ENCODE results near the gene KRT222. TPM values are rescaled to one million over a fixed set of nuclear protein-coding genes. Genes with fewer than 3 reads are reported as not detected.

Gene KRT222
- total and polyA plus RNA-seq, 3 experiments from 2014 or later, result not detected

- peak overlapping the region; percentile 97 to 100 (median 100) for H3K27ac Mint-ChIP-seq
- ChIA-PET CTCF (interaction anchor here (1.1 to 1.5 kb wide), 5 partner anchors 12 to 74 kb away, joined by 3 to 8 read pairs (median 3); no protein-coding TSS in a partner anchor), POLR2A (interaction anchor here (0.7 to 1.3 kb wide), 3 partner anchors 8 to 47 kb away, joined by 3 to 6 read pairs (median 4); partner anchors contain the start of gene SMARCE1)
- no peaks in the 10 kb centered on the region for H3K36me3 ChIP-seq (ENCODE audit: insufficient read depth, low read length)
- H3K36me3 Mint-ChIP-seq, result no peaks in the 10 kb centered on the region
- no peaks in the 10 kb centered on the region for H3K27me3 ChIP-seq (ENCODE audit: insufficient read depth, low read length, poor library complexity, severe bottlenecking)
- peaks cover 99% of the 10 kb centered on the region for H3K4me1 ChIP-seq (ENCODE audit: insufficient read depth, low read length)
- peaks cover 0 to 4% of the 10 kb centered on the region in 2 donors for H3K27me3 Mint-ChIP-seq
- peak overlapping the region; percentile 68 to 87 (median 81) for H3K4me3 Mint-ChIP-seq
- peak overlapping the region; percentile 95 for H3K27ac ChIP-seq (ENCODE audit: low read depth, low read length)
- H3K4me1 Mint-ChIP-seq, result peaks cover 78 to 99% (median 99%) of the 10 kb centered on the region in 3 donors
- DNase-seq, result peak in 4 of 5 donors; percentile 32 to 81 (median 70)
- H3K4me3 ChIP-seq (ENCODE audit: low read length), result peak overlapping the region; percentile 48
- no peaks in the 10 kb centered on the region for H3K9me3 ChIP-seq (ENCODE audit: low read length)
- no peaks in the 10 kb centered on the region for H3K9me3 Mint-ChIP-seq
These were observed 57.3 kb downstream of the KRT222 start for GRCh38 chr17:40607641-40608040.

GRCh38 chr17:40606548-40607353 lies 58.2 kb downstream of the KRT222 start:
- no peaks in the 10 kb centered on the region for H3K9me3 ChIP-seq (ENCODE audit: low read length)
- POLR2A ChIA-PET, result interaction anchor here (0.9 to 1.3 kb wide), 2 partner anchors 9 to 46 kb away, joined by 4 to 6 read pairs; no protein-coding TSS in a partner anchor
- peak overlapping the region; percentile 95 for H3K27ac ChIP-seq (ENCODE audit: low read depth, low read length)
- H3K4me3 Mint-ChIP-seq, result peak overlapping the region in 5 of 7 donors; percentile 74 to 87 (median 81)
- peak overlapping the region; percentile 1 for H3K4me3 ChIP-seq (ENCODE audit: low read length)
- H3K27me3 ChIP-seq (ENCODE audit: insufficient read depth, low read length, poor library complexity, severe bottlenecking), result no peaks in the 10 kb centered on the region
- peaks cover 78 to 99% (median 99%) of the 10 kb centered on the region in 3 donors for H3K4me1 Mint-ChIP-seq
- H3K27me3 Mint-ChIP-seq, result peaks cover 0 to 4% of the 10 kb centered on the region in 2 donors
- no peaks in the 10 kb centered on the region for H3K9me3 Mint-ChIP-seq
- no peaks in the 10 kb centered on the region for H3K36me3 Mint-ChIP-seq
- no peaks in the 10 kb centered on the region for H3K36me3 ChIP-seq (ENCODE audit: insufficient read depth, low read length)
- CTCF ChIA-PET, result interaction anchor here (1.3 to 5.0 kb wide), 4 partner anchors 14 to 73 kb away, joined by 3 to 42 read pairs (median 6); partner anchors contain the start of gene CCR7
- peaks cover 100% of the 10 kb centered on the region for H3K4me1 ChIP-seq (ENCODE audit: insufficient read depth, low read length)
- DNase-seq, result no peak
- peak overlapping the region; percentile 97 to 100 (median 100) for H3K27ac Mint-ChIP-seq

GRCh38 chr17:40605306-40605705 lies 59.7 kb downstream of the KRT222 start:
- H3K4me3 Mint-ChIP-seq, result peak overlapping the region; percentile 57 to 74 (median 66)
- peak overlapping the region; percentile 2 for H3K4me3 ChIP-seq (ENCODE audit: low read length)
- CTCF ChIA-PET, result interaction anchor here (0.7 to 5.0 kb wide), 4 partner anchors 10 to 43 kb away, joined by 3 to 42 read pairs (median 4); partner anchors contain the start of gene CCR7
- no peaks in the 10 kb centered on the region for H3K36me3 ChIP-seq (ENCODE audit: insufficient read depth, low read length)
- no peaks in the 10 kb centered on the region for H3K36me3 Mint-ChIP-seq
- H3K9me3 ChIP-seq (ENCODE audit: low read length), result no peaks in the 10 kb centered on the region
- H3K27me3 Mint-ChIP-seq, result peaks cover 0 to 4% of the 10 kb centered on the region in 2 donors
- peaks cover 100% of the 10 kb centered on the region for H3K4me1 ChIP-seq (ENCODE audit: insufficient read depth, low read length)
- DNase-seq, result peak in 3 of 5 donors; percentile 45 to 80 (median 72)
- peak overlapping the region; percentile 94 to 100 (median 97) for H3K27ac Mint-ChIP-seq
- no peaks in the 10 kb centered on the region for H3K9me3 Mint-ChIP-seq
- no peaks in the 10 kb centered on the region for H3K27me3 ChIP-seq (ENCODE audit: insufficient read depth, low read length, poor library complexity, severe bottlenecking)
- POLR2A ChIA-PET, result interaction anchor here (0.6 to 1.3 kb wide), 3 partner anchors 41 to 49 kb away, joined by 3 to 5 read pairs (median 3); no protein-coding TSS in a partner anchor
- no peak overlapping the region for H3K27ac ChIP-seq (ENCODE audit: low read depth, low read length)
- H3K4me1 Mint-ChIP-seq, result peaks cover 85 to 99% (median 99%) of the 10 kb centered on the region in 3 donors

Other genes starting within 250 kb of the KRT222 start
- gene TOP2A, start 247.3 kb downstream of the KRT222 start, total RNA-seq, result 100 to 1,000 TPM; 138 to 143 TPM
- 0.86 TPM for gene TOP2A, start 247.3 kb downstream of the KRT222 start, polyA plus RNA-seq
- 1 to 10 TPM; 3.0 to 3.2 TPM for gene IGFBP4, start 221.7 kb downstream of the KRT222 start, total RNA-seq
- gene IGFBP4, start 221.7 kb downstream of the KRT222 start, polyA plus RNA-seq, result 21.4 TPM
- gene TNS4, start 163.6 kb downstream of the KRT222 start, total RNA-seq, result 1 to 10 TPM; 3.1 TPM
- gene TNS4, start 163.6 kb downstream of the KRT222 start, polyA plus RNA-seq, result 0.41 TPM
- gene CCR7, start 99.7 kb downstream of the KRT222 start, total RNA-seq, result 100 to 1,000 TPM; 152 to 154 TPM
- gene CCR7, start 99.7 kb downstream of the KRT222 start, polyA plus RNA-seq, result 286 TPM
- 100 to 1,000 TPM; 101 to 108 TPM for gene SMARCE1, start 17.4 kb downstream of the KRT222 start, total RNA-seq
- 216 TPM for gene SMARCE1, start 17.4 kb downstream of the KRT222 start, polyA plus RNA-seq
- not detected for gene KRT24, start 38.6 kb upstream of the KRT222 start, total RNA-seq
- gene KRT24, start 38.6 kb upstream of the KRT222 start, polyA plus RNA-seq, result not detected
- gene KRT25, start 90.2 kb upstream of the KRT222 start, total RNA-seq, result not detected
- not detected for gene KRT25, start 90.2 kb upstream of the KRT222 start, polyA plus RNA-seq
- gene KRT26, start 107.0 kb upstream of the KRT222 start, total RNA-seq, result not detected
- not detected for gene KRT26, start 107.0 kb upstream of the KRT222 start, polyA plus RNA-seq
- not detected for gene KRT27, start 117.4 kb upstream of the KRT222 start, total RNA-seq
- not detected for gene KRT27, start 117.4 kb upstream of the KRT222 start, polyA plus RNA-seq
- gene KRT28, start 134.8 kb upstream of the KRT222 start, total RNA-seq, result not detected
- not detected for gene KRT28, start 134.8 kb upstream of the KRT222 start, polyA plus RNA-seq
- gene KRT10, start 157.4 kb upstream of the KRT222 start, total RNA-seq, result 10 to 100 TPM; 57.5 to 61.9 TPM
- gene KRT10, start 157.4 kb upstream of the KRT222 start, polyA plus RNA-seq, result 218 TPM
- not detected for gene KRT12, start 202.0 kb upstream of the KRT222 start, total RNA-seq
- gene KRT12, start 202.0 kb upstream of the KRT222 start, polyA plus RNA-seq, result not detected
- not detected for gene KRT20, start 220.1 kb upstream of the KRT222 start, total RNA-seq
- not detected for gene KRT20, start 220.1 kb upstream of the KRT222 start, polyA plus RNA-seq

Data from CD8-positive, alpha-beta memory T cell (primary cell).